T-helper 2 cell (primary cell): Measurements from ENCODE around the gene ESRP2.

Experiments used
- DNase-seq, 5 experiments: peaks; one replicate each; pipeline versions ENCODE4 v3.0.0 to v3.0.0-alpha.2; 2012 to 2022

Gene ESRP2

DNA sequence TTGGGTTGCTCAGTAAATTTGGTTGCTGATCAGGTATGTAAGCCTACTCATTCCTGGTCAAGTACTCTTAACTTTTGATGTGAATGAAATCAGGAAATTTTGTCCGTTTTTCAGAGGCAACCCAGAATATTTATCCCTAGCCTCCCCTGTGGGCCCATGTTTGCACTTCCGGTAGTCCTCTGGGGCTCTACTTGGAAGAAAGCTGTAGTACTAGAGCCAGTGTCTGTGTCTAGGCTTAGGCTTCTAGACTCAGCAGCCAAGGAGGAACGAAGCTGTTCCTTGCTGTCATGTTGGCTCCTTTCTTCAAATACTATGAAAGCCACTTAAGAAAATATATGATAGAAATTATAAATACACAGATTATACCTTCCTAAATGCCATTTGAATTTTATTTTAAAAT, 21.2 kb downstream of the ESRP2 start:
- no peak for DNase-seq

- DNase-seq = no peak
Observed at GRCh38 chr16:68206245-68206644, 29.7 kb downstream of the ESRP2 start.

- no peak for DNase-seq
Observed at GRCh38 chr16:68202091-68202519, 33.8 kb downstream of the ESRP2 start.

GRCh38 chr16:68200088-68200783, 35.7 kb downstream of the ESRP2 start:
- peak in 1 of 5 experiments; percentile 30 for DNase-seq

- no peak for DNase-seq
Observed at GRCh38 chr16:68197250-68197649, 38.7 kb downstream of the ESRP2 start.

- DNase-seq = no peak
Observed at GRCh38 chr16:68194251-68194650, 41.7 kb downstream of the ESRP2 start.

- no peak for DNase-seq
Observed at GRCh38 chr16:68190736-68191510, 45.0 kb downstream of the ESRP2 start.

- no peak for DNase-seq
Observed at GRCh38 chr16:68190081-68190480, 45.8 kb downstream of the ESRP2 start.

- no peak for DNase-seq
Observed at GRCh38 chr16:68188170-68188569, 47.8 kb downstream of the ESRP2 start.

DNA sequence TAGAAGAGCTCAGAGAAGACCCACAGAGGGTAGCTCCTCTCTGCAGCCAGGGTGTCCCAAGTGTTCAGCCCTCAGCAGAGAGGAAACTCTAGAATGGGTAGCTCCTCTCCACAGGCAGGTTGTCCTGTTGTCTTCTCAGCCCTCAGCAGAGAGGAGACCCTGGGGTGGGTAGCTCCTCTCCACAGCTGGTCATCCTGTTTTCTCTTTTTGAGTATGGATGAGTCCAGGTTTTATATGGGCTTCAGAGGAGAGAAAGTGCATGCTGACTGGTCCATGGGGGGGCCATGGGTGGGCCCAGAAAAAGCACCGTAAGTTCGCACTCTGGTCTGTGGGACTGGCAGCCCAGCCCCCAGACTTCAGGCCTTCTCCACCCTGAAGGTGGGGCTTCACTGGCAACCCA, 48.4 kb downstream of the ESRP2 start:
- DNase-seq = no peak

DNA sequence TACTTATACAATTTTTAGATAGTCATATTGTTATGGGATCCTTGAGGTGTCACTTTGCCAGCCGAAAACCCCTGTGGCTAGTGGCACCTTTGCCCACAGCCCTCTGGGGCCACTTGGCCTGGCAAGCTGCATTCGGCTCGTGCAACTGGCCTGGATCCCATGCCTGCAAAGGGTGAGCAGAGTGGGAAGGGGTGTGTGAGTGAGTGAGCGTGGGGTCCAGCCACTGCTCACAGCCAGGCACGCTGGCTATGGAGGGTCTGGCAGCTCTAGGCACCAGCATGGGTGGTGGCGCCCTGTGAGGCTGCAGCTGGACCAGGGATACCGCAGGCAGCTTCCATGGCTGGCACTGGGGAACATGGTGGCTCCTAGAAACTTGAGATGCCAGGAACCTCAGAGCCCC, 49.0 kb downstream of the ESRP2 start:
- no peak for DNase-seq

DNA sequence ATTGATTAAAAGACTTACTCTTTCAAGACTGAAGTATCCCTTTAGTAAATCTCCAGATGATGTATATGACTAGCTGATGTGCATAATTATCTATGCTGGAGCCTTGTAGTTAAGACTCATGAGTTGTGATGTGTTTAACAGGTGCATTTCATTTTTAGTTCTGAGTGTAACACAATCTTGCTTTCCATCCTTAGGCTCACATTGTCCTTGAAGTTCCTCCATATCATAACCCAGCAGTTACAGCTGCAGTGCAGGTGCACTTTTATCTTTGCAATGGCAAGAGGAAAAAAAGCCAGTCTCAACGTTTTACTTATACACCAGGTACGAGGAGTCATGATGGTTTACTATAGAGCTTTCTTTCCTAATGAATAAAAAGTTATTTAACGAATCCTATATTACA, 52.9 kb downstream of the ESRP2 start:
- no peak for DNase-seq

DNA sequence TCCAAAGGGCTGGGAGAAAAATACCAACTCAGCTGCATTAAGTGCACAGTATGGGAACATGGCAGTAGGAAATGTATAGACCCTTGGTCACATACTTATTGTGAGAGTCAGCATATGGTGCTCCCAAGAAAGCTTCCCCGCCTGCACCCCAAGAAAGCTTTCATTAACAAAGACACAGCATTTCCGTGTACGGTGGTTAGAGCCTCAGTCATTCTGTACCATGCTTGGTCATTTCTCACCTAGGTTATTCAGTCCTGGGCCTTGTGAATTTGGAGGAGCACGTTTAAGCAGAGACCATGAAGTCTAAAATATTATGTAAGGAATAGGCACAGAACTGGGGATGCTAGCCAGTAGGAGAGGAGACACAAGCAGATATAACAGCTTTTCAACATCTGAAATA, 56.1 kb downstream of the ESRP2 start:
- peak in 1 of 5 experiments; percentile 23 for DNase-seq

DNA sequence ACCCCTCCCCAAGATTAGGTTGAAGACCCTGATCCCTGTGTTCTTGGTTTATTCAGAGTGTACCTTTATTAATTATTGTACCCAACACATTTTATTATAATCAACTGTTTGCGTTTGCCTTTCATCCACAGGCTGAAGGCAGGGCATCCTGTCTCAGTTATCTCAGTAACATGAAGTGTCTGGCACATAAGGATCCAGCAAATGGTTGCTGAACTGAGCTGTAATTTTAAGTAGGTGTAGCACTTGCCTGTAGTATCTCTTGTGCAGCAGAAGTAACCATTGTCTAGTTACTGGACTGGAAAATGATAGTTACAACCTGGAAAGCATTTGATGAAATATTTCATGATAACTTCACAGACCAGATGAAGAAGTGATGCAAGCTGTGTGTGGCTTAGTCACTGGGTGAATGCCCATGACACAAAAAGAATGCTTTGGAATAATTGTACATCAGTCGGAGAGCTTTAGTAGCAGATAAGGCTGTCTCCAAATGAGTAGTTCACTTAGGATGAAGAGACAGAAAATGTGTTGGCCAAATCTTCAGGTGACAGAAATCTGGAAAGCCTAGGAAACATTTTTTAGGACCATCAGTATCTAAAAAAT, 56.6 kb downstream of the ESRP2 start:
- no peak for DNase-seq
